Keratinocyte (primary cell): ENCODE data around the gene WNT1. TPM values are rescaled to one million over a fixed set of nuclear protein-coding genes. Genes with fewer than 3 reads are reported as not detected.

Experiments used
- DNase-seq: peaks from one replicate; pipeline ENCODE4 v3.0.0-alpha.2; 2011; ENCODE audit warnings: low read depth, missing footprints, low spot score
- FAIRE-seq: peaks from 2 replicates; lab custom pipeline; 2011; peaks lifted over from hg19 to GRCh38; lab: Jason Lieb, UNC
- H2AFZ ChIP-seq: 2 replicates; pipeline ENCODE4 v1.6.0; 2012; ENCODE audit warnings: low read length, control low read depth, inconsistent platforms; ENCODE audit not compliant: control insufficient read depth
- H3K27ac ChIP-seq: 2 replicates; pipeline ENCODE4 v1.5.1; 2011; ENCODE audit warnings: low read length; ENCODE audit not compliant: control insufficient read depth, insufficient read depth
- H3K27me3 ChIP-seq: 3 replicates; pipeline ENCODE4 v1.6.0; 2011; ENCODE audit warnings: low read length; ENCODE audit not compliant: control insufficient read depth, insufficient read depth; ENCODE audit errors: extremely low read depth
- H3K36me3 ChIP-seq, 2 experiments: 2 replicates in 1 of 2; 3 replicates in 1 of 2; pipeline ENCODE4 v1.5.1; 2011; ENCODE audit warnings: low read length in 2 of 2, mild to moderate bottlenecking in 1 of 2; ENCODE audit not compliant: control insufficient read depth in 2 of 2, insufficient read depth in 2 of 2; ENCODE audit errors: extremely low read depth in 1 of 2
- H3K4me1 ChIP-seq: 3 replicates; pipeline ENCODE4 v1.5.1; 2011; ENCODE audit warnings: low read length; ENCODE audit not compliant: control insufficient read depth, insufficient read depth; ENCODE audit errors: extremely low read depth
- H3K4me2 ChIP-seq: 3 replicates; pipeline ENCODE4 v1.6.0; 2011; ENCODE audit warnings: low read depth, low read length; ENCODE audit not compliant: control insufficient read depth, insufficient read depth; ENCODE audit errors: extremely low read depth
- H3K4me3 ChIP-seq, 3 experiments: fragments of 200-600 bp in 1 of 3; sonication (generic) in 1 of 3; 2 replicates in 2 of 3; 3 replicates in 1 of 3; pipeline ENCODE4 v1.5.1; 2011 to 2016; ENCODE audit warnings: low read length in 3 of 3, mild to moderate bottlenecking in 3 of 3, control low read depth in 2 of 3, inconsistent platforms in 1 of 3, low read depth in 1 of 3, mixed read lengths in 1 of 3, mixed run types in 1 of 3, moderate library complexity in 1 of 3; ENCODE audit not compliant: control insufficient read depth in 2 of 3, insufficient read depth in 2 of 3; ENCODE audit errors: extremely low read depth in 1 of 3
- H3K79me2 ChIP-seq: 2 replicates; pipeline ENCODE4 v1.6.0; 2012; ENCODE audit warnings: low read length; ENCODE audit not compliant: control insufficient read depth, insufficient read depth
- H3K9ac ChIP-seq: 3 replicates; pipeline ENCODE4 v1.6.0; 2011; ENCODE audit warnings: low read length; ENCODE audit not compliant: control insufficient read depth, insufficient read depth; ENCODE audit errors: extremely low read depth
- H3K9me1 ChIP-seq: 3 replicates; pipeline ENCODE4 v1.6.0; 2011; ENCODE audit warnings: low read length; ENCODE audit not compliant: control insufficient read depth, insufficient read depth; ENCODE audit errors: extremely low read depth
- H3K9me3 ChIP-seq: 2 replicates; pipeline ENCODE4 v1.5.1; 2012; ENCODE audit warnings: low read depth, low read length; ENCODE audit not compliant: control insufficient read depth
- H4K20me1 ChIP-seq: 3 replicates; pipeline ENCODE4 v1.6.0; 2011; ENCODE audit warnings: low read length; ENCODE audit not compliant: control insufficient read depth, insufficient read depth; ENCODE audit errors: extremely low read depth
- EZH2 ChIP-seq: IDR thresholded peaks from one replicate; pipeline ENCODE4 v1.6.1; 2012; ENCODE audit warnings: inconsistent platforms, mild to moderate bottlenecking, low read length, moderate library complexity
- dilution Hi-C: fragments of 300-500 bp; cut with MboI; formaldehyde crosslinking; loops from one replicate; pipeline ENCODE4 v1.7.0; 2020; ENCODE audit warnings: low sequenced_read_pairs; ENCODE audit not compliant: extremely low pct_ligation_motif_present
- polyA plus RNA-seq, 5 experiments: library from polyadenylated mRNA; depleted of rRNA in 3 of 5; stranded (reverse) in 3 of 5; stranded (forward) in 1 of 5; unstranded in 1 of 5; fragments of >200 nt; gene quantifications; 1 replicate in 1 of 5; 2 replicates in 3 of 5; 3 replicates in 1 of 5; pipeline versions ENCODE4 v1.2.1 to v1.2.3, GENCODE V29; 2011 to 2012; ENCODE audit warnings: missing spikeins in 2 of 5, low read depth in 1 of 5, low replicate concordance in 1 of 5
- TF ChIP-seq, protein P1 (sequence below), 3 experiments: IDR thresholded peaks in 1 of 3; conservative IDR thresholded peaks in 1 of 3; optimal IDR thresholded peaks in 1 of 3; 2 replicates in 2 of 3; 3 replicates in 1 of 3; pipeline versions ENCODE3 to v1.5.1; 2011; ENCODE audit warnings: low read length in 3 of 3, mild to moderate bottlenecking in 3 of 3, moderate library complexity in 2 of 3, control low read depth in 1 of 3, inconsistent platforms in 1 of 3; ENCODE audit not compliant: insufficient read depth in 2 of 3; ENCODE audit errors: extremely low read depth in 1 of 3

WNT1 gene
- polyA plus RNA-seq, 1 donor (not counting 4 experiments of a cell fraction or from before 2014, with no cell fraction given), result not detected

DNA sequence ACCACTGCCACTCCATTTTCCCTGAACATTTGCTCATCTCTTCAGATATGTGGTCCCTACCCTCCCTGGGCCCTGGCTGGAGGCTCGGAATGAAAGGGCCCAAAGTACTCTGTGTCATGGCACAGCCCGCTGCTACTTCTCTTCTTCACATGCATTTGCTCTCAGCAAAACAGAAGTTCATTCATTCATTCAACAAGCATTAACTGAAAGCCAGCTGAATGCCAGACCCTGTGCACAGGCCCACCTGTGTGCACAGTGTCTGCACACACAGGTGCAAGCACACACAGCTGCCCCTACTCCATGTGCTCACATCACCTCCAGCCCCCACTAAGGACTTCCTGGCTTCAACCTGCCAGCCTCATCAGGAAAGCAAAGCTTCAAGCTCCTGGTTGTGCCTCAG is 7.8 kb downstream of the WNT1 start:
- no peak overlapping the region for H3K27ac ChIP-seq
- H3K27me3 ChIP-seq, result peaks cover 59% of the 10 kb centered on the region
- H2AFZ ChIP-seq, result no peak overlapping the region
- no peak overlapping the region for H3K9ac ChIP-seq
- DNase-seq, result no peak
- H3K36me3 ChIP-seq, result no peaks in the 10 kb centered on the region
- no peak overlapping the region for H3K4me3 ChIP-seq
- H3K4me2 ChIP-seq, result no peak overlapping the region
- H3K4me1 ChIP-seq, result peaks cover 3% of the 10 kb centered on the region
- H3K9me1 ChIP-seq, result no peaks in the 10 kb centered on the region
- dilution Hi-C loops, result no loop called here
- no peaks in the 10 kb centered on the region for H3K9me3 ChIP-seq
- H4K20me1 ChIP-seq, result no peaks in the 10 kb centered on the region
- TF ChIP-seq, protein P1, sequence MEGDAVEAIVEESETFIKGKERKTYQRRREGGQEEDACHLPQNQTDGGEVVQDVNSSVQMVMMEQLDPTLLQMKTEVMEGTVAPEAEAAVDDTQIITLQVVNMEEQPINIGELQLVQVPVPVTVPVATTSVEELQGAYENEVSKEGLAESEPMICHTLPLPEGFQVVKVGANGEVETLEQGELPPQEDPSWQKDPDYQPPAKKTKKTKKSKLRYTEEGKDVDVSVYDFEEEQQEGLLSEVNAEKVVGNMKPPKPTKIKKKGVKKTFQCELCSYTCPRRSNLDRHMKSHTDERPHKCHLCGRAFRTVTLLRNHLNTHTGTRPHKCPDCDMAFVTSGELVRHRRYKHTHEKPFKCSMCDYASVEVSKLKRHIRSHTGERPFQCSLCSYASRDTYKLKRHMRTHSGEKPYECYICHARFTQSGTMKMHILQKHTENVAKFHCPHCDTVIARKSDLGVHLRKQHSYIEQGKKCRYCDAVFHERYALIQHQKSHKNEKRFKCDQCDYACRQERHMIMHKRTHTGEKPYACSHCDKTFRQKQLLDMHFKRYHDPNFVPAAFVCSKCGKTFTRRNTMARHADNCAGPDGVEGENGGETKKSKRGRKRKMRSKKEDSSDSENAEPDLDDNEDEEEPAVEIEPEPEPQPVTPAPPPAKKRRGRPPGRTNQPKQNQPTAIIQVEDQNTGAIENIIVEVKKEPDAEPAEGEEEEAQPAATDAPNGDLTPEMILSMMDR (optimal IDR thresholded peaks at IDR 0.05 in 1 of 3, IDR thresholded peaks at IDR 0.05 in 1 of 3, conservative IDR thresholded peaks at IDR 0.05 in 1 of 3; ENCODE audit: extremely low read depth in 1 of 3, insufficient read depth in 2 of 3, low read length in 3 of 3), result no peak
- TF ChIP-seq EZH2, result no peak
- no peaks in the 10 kb centered on the region for H3K79me2 ChIP-seq
- no peak for FAIRE-seq

DNA sequence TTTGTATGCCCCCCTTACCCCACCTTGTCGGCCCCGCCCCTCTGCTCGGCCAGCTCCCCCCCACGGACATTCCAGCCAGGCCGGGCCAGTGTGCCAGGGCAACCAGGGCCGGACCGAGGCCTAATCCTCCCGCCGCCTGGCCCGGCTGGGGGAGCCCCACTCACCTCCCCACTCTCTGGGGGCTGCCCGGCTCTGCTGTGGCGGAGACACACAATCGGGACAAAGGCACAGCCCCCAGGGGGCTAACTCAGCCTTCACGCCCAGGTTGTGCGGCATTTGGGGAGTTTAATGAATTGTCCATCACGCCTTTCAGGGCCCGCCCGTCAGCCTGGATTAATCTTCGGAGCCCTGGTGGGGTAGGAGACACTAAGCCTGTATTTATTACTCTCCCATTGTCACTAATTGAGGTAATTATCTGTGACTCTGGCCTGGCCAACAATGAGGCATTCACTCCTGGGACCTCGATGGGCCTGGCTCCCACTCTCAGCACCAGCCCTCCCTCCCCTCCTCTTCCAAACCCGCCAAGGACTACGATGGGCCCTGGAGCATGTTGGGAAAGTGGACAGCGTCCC is 8.7 kb downstream of the WNT1 start:
- peaks cover 50% of the 10 kb centered on the region for H3K27me3 ChIP-seq

More for the DNA sequence above, 8.7 kb downstream of the WNT1 start:
- Histone ChIP-seq H3K9me1 (no peaks in the 10 kb centered on the region), H3K9me3 (no peaks in the 10 kb centered on the region), H4K20me1 (no peaks in the 10 kb centered on the region), H3K4me2 (no peak overlapping the region), H3K36me3 (no peaks in the 10 kb centered on the region), H2AFZ (no peak overlapping the region), H3K27ac (no peak overlapping the region), H3K4me3 (no peak overlapping the region), H3K79me2 (no peaks in the 10 kb centered on the region), H3K9ac (no peak overlapping the region), H3K4me1 (no peaks in the 10 kb centered on the region)
- TF ChIP-seq EZH2, result no peak
- TF ChIP-seq, protein P1 (optimal IDR thresholded peaks at IDR 0.05 in 1 of 3, IDR thresholded peaks at IDR 0.05 in 1 of 3, conservative IDR thresholded peaks at IDR 0.05 in 1 of 3; ENCODE audit: extremely low read depth in 1 of 3, insufficient read depth in 2 of 3, low read length in 3 of 3), result no peak
- DNase-seq, result no peak
- dilution Hi-C loops, result no loop called here
- FAIRE-seq, result no peak
